Measurements from ENCODE around the gene ZPLD1. TPM values are rescaled to one million over a fixed set of nuclear protein-coding genes. Genes with fewer than 3 reads are reported as not detected.

Gene ZPLD1
- total and polyA plus RNA-seq, 2 of the 8 experiments (the other 6 are each of a cell fraction or from before 2014, with no cell fraction given), result not detected

GRCh38 chr3:102526865-102527264 is 92.0 kb downstream of the ZPLD1 start (continued):
- TF ChIP-seq EZH2 (IDR thresholded peaks at IDR 0.05; ENCODE audit: low read depth, low read length, severe bottlenecking) (no peak), TCF12 (IDR thresholded peaks at IDR 0.05; ENCODE audit: low read depth, low read length) (no peak), HDAC2 (IDR thresholded peaks at IDR 0.05; ENCODE audit: borderline replicate concordance in 1 of 2, low read depth in 2 of 2, low read length in 2 of 2) (no peak), JUN (IDR thresholded peaks at IDR 0.05; ENCODE audit: low read depth, low read length) (no peak)
